T-helper 2 cell treated with Interferon-gamma antibody and Interleukin-4, amounts not matched to agents 100 ng/mL and 5 ng/mL, for 36 hours (primary cell): Measurements from ENCODE around the gene EVX2. TPM values are rescaled to one million over a fixed set of nuclear protein-coding genes. Genes with fewer than 3 reads are reported as not detected.

ENCODE experiments used
- intact Hi-C: fragments of 100-400 bp; cut with micrococcal nuclease; formaldehyde crosslinking; loops from one replicate; pipeline ENCODE4 v1.15.1; 2023
- total RNA-seq: library from RNA; stranded (reverse); gene quantifications from 2 replicates; pipeline ENCODE4 v1.2.3, GENCODE V29; 2022

Gene EVX2
- total RNA-seq, 1 donor from 2014 or later = not detected

GRCh38 chr2:176109946-176110345 lies 26.2 kb upstream of the EVX2 start:
- intact Hi-C loops = loop anchor here (2.0 to 5.0 kb wide), 4 partner anchors 15 to 33 kb away; no protein-coding TSS in a partner anchor

GRCh38 chr2:176109192-176109901 lies 25.6 kb upstream of the EVX2 start:
- intact Hi-C loops = loop anchor here (2.0 kb wide), 1 partner anchor 15 kb away; no protein-coding TSS in a partner anchor

DNA sequence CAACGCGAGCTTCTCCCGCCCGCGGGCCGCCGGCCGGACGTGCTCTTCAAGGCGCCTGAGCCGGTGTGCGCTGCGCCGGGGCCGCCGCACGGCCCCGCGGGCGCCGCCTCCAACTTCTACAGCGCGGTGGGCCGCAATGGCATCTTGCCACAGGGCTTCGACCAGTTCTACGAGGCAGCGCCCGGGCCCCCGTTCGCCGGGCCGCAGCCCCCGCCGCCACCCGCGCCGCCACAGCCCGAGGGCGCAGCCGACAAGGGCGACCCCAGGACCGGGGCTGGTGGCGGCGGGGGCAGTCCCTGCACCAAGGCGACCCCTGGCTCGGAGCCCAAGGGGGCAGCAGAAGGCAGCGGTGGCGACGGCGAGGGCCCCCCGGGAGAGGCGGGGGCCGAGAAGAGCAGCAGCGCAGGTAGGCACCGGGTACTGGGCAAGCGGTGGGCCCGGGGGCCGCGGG lies 24.0 kb upstream of the EVX2 start:
- intact Hi-C loops = loop anchor here (2.0 kb wide), 1 partner anchor 13 kb away; no protein-coding TSS in a partner anchor

DNA sequence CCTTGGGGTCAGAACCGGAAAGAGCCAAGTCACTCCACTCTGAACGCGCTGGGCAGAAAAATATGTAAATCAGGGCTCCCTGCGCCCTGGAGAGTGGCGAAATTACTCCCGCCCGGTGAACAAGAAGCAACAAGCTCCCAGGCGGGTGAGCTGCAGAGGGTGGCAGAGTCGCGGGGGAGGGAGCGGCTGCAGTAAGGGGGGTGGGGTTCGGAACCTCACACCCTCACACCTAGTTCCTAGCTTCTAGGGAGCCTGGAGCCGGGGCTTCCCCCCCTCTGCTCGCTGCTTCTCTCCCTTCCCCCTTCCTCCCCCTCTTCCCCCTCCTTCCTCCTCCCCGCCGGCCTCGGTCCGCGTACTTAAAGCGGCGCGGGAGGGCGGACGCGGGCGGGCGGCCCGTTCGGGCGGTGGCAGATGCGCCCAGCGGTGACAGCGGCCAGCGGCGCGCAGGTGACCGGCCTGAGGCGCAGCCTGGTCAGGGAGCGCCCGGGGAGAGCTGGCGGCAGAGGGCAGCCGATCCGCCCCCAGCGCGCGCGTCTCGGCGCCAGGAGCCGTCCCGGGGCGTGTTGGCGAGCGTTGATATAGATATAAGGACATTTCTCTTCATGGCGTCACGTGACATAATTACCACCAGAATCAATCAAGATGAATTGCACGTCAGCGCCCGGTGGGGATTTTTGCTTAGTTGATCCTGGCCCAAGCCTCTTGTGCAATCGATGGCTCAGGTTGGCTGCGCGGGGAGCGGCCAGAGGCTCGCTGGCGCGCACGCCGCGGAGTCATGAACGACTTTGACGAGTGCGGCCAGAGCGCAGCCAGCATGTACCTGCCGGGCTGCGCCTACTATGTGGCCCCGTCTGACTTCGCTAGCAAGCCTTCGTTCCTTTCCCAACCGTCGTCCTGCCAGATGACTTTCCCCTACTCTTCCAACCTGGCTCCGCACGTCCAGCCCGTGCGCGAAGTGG lies 23.1 kb upstream of the EVX2 start, which contains the start of gene HOXD11:
TSS of gene HOXD11 (plus strand) at position 700 of the 959 bp plus-strand sequence. CDS start at position 776, 76 bp downstream.
- intact Hi-C loops = no loop called here

- intact Hi-C loops = no loop called here
Measured at GRCh38 chr2:176105730-176106580, 22.2 kb upstream of the EVX2 start.

- intact Hi-C loops = no loop called here
Measured at GRCh38 chr2:176105078-176105729, 21.4 kb upstream of the EVX2 start.

DNA sequence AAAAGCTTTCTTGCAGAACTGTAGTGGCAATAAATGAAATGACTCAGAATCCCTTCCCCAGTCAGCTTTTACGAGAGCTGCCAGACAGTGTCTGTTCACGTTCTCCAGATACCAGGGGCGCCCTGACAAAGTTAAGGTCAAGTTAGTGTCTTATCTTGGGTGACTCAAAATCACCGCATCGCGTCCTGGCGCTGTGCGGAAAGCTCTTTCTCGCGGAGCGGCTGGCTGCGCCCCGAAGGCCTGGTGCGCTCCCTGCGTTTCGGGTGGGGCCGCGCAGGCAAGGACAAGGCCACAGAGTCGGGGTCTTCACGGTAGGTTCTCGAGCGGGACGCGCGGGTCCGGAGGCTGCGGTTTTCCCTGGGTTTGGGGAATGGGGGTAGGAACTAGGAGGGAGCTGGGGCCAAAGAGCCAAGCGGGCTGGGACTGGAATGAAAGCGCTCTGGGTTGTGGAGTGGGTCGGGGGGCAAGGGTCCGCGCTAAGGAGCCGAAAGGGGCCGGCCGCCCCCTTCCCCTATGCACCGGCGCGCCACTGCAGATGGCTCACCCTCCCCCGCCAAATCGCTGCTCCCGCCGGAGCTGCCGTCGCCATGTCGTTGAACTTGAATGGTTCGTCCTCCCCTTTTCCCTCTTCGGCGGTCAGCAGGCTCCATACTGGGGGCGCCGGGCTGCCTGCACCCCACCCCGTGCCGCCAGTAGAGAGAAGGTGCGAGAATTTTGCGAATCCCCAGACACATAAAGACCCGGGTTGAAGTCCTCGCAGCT lies 20.7 kb upstream of the EVX2 start:
- intact Hi-C loops = no loop called here

GRCh38 chr2:176103742-176104315 lies 20.1 kb upstream of the EVX2 start:
- intact Hi-C loops = no loop called here

DNA sequence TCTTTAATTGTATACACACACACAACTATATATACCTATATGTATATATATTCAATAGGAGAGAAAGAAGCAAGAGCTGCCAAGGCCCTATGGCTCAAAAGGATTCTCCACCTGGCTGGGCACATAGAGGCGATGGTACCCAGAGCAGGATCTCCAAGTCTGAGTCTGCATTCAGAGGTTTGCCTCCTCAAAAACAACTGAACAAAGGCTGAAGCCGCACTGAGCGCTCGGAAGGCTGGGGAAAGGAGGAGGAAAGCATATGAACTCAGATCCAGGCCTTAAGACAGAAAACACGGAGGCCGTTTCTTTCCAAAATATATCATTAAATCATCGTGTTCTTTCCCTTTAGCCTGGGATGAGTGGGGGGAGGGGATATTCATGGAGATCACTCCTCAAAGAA lies 19.4 kb upstream of the EVX2 start:
- intact Hi-C loops = no loop called here

- intact Hi-C loops = no loop called here
Measured at GRCh38 chr2:176102309-176102866, 18.6 kb upstream of the EVX2 start.

DNA sequence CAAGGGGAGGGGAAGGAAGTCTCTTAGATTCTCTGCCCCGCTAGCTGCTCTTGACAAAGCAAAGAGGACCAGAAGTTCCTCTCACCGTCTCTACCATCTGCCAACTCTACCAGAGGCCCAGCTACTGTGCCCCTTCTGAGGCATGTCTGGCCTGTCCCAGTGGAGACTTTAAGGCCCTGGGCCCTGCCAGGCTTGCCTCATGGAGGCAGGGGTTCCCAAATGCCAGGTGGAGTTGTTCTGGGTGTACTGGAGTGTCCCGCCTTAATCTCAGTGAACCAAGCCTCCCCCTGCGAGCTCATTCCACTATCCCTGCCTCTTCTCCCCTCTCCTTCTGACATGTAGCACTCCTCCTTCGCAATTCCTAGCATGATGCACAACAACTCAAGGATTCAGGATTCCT lies 18.1 kb upstream of the EVX2 start:
- intact Hi-C loops = no loop called here

DNA sequence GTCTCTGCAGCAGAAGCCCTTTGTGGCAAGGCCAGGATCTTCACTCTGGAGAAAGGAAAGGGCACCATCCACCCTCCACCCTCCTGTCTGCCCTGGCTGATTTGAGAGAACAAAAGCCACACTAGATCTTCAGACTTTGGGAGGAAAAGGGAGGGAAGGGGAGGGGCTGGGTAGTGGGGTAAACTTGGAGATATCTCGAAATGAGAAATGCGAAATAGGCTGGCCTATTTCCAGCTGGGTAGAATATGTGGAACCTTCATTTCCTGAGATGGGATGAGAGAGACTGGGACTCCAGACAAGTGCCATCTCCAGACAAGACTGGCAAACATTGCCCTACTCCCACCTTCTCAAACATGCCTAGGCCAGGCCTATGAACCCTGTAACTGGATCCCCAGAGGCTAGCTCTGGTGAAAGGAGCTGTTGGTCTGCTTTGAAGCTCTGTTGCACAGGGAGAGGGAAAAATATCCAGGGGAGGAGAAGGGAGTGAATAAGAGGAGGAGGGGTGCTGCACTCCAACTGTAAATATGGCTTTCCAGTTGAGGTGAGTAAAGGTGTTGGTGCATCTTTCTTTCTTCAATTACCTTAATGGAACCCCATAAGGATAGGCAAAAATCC lies 17.6 kb upstream of the EVX2 start:
- intact Hi-C loops = no loop called here

DNA sequence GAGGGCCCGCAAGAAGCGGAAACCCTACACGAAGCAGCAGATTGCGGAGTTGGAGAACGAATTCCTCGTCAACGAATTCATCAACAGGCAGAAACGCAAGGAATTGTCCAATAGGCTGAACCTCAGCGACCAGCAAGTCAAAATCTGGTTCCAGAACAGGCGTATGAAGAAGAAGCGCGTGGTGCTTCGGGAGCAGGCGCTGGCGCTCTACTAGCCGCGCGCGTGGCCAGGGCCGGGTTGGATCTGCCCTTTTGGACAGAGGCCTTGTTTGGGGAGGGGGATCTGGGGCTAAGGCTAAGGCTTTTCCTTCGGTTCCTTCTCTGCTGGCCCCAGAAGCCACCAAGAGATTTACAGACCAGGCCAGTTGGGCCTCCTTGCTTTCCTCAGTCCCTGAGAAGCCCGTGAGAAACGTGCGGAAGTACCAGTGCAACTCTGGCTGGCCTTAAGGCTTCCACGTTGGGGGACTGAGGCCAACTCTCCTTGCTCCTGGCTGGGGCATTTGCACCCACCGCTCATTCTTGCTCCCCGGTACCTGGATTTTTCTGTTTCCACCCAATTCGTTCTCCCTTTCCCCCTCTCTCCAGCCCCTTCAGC lies 16.9 kb upstream of the EVX2 start:
- intact Hi-C loops = no loop called here

- intact Hi-C loops = loop anchor here (2.0 to 5.0 kb wide), 3 partner anchors 15 to 898 kb away; no protein-coding TSS in a partner anchor
Measured at GRCh38 chr2:176099728-176100546, 16.2 kb upstream of the EVX2 start, which contains the start of gene HOXD12. TSS of gene HOXD12 (plus strand) at chr2:176099795. CDS start at chr2:176099802, 7 bp downstream.

- intact Hi-C loops = loop anchor here (2.0 to 5.0 kb wide), 3 partner anchors 14 to 897 kb away; no protein-coding TSS in a partner anchor
Measured at GRCh38 chr2:176099159-176099727, 15.5 kb upstream of the EVX2 start.

DNA sequence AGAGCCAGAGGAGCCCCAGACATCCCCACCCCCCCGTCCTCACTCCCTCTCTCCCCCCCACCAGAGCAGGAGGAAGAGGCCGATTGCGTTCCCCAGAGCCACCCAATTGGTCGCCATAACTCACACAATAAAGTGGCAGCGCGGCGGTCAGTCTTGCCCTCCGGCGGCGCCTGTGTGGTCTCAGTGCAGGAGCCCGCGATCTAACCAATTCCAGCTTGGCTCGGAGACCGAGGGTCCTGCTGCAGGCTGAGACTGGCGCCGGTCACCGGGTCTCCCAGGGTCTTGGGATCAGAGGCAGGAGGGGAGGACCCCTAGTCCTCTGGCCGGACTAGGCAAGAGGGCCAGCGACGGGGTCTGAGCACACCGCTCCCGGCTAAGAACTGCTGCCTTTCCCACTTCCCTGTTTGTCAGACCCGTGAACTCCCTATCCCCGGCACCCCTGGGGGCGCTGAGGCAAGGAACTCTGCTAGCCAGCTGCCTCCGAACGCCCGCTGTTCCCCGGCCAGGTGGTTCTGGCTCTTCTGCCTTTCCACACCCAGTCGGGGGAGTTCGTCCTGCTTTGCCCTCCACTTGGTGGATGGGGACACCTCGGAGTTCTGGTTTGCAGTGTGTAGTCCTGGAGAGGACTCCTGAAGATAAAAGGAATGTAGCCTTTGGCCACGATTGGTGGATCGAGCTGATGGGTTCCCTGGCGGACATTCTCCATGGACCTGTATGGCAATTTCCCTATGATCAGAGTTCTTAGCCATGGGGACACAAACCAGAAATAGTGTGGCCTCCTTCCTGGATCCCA lies 14.8 kb upstream of the EVX2 start:
- intact Hi-C loops = loop anchor here (2.0 to 5.0 kb wide), 3 partner anchors 14 to 896 kb away; no protein-coding TSS in a partner anchor
